Embryonic facial prominence (tissue), 1 donor: ENCODE measurements around the gene RAPGEF3.

Source experiments
- DNase-seq: peaks from one replicate; pipeline ENCODE4 v3.0.0-alpha.2; 2016; ENCODE audit errors: extremely low spot score

Gene RAPGEF3

GRCh38 chr12:47789712-47790489 lies 31.2 kb upstream of the RAPGEF3 start:
- DNase-seq, result no peak

- no peak for DNase-seq
Observed at GRCh38 chr12:47789141-47789540, 30.5 kb upstream of the RAPGEF3 start.

DNA sequence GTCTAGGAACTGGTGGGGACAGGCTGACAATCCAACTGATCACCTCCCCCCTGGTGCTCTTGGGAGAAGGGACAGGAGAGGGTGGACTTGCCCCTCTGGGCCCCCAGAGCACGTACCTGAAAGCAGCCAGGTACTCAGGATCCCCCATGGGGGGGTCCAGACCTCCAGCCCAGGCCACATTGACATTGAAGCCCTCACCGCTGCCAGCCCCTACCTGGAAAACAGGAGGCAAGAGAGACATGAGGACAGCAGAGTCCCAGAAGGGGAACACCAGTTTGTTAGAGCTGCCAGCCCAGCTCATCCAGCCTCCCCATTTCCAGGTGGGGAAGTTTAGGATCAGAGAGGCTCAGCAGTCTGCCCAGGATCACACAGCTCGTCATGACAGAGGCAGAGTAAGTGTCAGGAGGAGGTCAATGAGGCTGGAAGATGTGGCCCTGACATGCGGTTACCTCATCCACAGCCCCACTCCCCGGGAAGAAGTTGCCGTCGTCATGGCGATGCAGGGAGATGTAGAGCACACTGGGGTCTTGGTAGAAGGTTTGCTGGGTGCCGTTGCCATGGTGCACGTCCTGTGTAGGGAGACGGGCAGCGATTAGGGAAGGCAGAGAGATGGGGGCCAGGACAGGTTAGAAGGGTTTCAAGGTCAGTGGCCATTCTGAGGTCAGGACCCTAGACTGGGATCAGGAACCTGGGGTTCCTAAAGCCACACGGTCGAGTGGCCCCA lies 29.1 kb upstream of the RAPGEF3 start:
- DNase-seq, result no peak

DNA sequence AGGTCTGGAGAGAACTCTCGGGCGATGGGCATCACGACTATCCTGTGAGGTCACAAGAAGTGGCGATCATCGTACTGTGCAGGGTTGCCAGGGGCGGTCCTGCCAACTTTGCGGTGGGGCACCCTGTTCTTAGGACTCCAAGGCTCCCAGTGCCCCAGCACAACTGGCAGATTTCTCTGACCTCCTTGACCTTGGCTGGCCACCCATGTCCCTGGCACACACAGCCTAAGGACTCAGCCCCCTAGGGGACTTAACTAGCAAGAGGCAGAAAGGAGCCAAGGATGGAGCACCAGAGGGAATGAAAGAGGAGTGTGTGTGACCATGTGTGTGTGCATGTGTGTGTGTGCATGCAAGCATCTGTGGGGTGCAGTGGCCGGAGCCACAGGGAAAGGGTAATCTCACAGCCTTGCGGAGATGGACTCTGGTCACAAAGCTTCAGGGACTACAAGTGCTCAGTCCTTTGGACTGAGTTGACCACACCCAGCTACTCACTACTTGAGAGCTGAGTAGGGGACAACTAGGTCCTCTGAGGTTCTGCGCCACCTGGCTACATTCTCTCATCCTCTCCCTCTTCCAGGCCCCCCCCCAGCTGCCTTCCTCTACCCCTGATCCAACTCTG lies 28.1 kb upstream of the RAPGEF3 start:
- no peak for DNase-seq

GRCh38 chr12:47785887-47786661 lies 27.4 kb upstream of the RAPGEF3 start:
- DNase-seq, result no peak

- DNase-seq, result no peak
Observed at GRCh38 chr12:47785036-47785886, 26.6 kb upstream of the RAPGEF3 start.

DNA sequence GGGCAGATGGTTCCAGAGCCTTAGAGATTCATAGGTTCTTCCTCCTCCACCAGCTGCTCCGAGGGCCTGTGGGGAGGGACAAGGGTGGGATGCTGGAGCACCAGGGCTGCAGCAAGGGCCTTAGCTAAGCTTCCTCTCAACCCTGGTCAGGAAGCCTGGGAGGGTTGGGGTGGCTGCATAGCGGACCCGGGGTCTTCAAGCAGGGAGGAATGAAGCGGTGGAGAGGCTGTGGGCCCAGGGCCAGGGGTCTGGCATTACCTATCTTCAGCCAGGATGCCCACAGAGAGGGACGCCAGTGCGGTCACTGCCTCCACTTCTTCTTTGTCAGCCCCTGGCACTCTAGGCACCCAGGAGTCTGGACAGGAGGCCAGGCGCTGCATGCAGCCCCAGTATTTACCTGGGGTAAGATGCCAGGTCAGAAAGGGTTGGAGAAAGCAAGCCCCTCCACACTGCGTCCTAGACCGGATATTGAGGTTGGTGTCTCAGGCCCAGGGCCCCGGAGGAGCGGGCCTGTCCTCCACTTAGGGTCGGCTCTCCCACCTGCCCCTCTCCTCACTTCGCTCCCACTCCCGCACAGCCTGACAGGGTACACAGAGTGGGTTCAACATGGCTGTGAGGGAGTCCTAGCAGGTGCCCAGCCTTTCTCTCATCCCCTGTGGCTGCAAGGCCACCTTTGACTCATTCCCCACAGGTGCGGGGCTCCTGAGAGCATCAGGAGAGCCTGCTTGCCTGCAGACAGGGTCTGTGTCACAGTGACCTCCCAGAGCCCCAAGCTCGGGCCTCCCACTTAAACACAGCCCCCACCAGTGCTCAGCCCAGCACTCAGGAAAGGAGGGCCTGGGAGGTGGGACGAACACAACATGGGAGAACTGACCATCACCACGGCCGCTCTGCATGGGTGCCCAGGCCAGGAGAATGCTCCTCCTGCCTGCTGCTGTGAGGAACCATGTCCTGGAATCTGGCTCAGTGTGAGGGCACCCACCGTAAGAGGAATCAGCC lies 25.4 kb upstream of the RAPGEF3 start:
- no peak for DNase-seq

GRCh38 chr12:47783024-47783755 lies 24.5 kb upstream of the RAPGEF3 start:
- DNase-seq, result no peak

- no peak for DNase-seq
Observed at GRCh38 chr12:47782372-47782770, 23.7 kb upstream of the RAPGEF3 start.

- no peak for DNase-seq
Observed at GRCh38 chr12:47781479-47782371, 23.0 kb upstream of the RAPGEF3 start.

GRCh38 chr12:47779943-47780504 lies 21.3 kb upstream of the RAPGEF3 start:
- DNase-seq, result no peak

GRCh38 chr12:47779301-47779942 lies 20.7 kb upstream of the RAPGEF3 start:
- peak; percentile 69 for DNase-seq

GRCh38 chr12:47778881-47779280 lies 20.2 kb upstream of the RAPGEF3 start:
- DNase-seq, result no peak

GRCh38 chr12:47777741-47778558 lies 19.3 kb upstream of the RAPGEF3 start:
- DNase-seq, result no peak

GRCh38 chr12:47777151-47777550 lies 18.5 kb upstream of the RAPGEF3 start:
- DNase-seq, result no peak

- no peak for DNase-seq
Observed at GRCh38 chr12:47776471-47777143, 17.9 kb upstream of the RAPGEF3 start.
